NCI-H510A (cell line): Measurements from ENCODE around the gene EFNB1.

Experiments used
- DNase-seq: peaks from one replicate; lab custom pipeline; 2025; lab: John Stamatoyannopoulos, UW

EFNB1 gene

DNA sequence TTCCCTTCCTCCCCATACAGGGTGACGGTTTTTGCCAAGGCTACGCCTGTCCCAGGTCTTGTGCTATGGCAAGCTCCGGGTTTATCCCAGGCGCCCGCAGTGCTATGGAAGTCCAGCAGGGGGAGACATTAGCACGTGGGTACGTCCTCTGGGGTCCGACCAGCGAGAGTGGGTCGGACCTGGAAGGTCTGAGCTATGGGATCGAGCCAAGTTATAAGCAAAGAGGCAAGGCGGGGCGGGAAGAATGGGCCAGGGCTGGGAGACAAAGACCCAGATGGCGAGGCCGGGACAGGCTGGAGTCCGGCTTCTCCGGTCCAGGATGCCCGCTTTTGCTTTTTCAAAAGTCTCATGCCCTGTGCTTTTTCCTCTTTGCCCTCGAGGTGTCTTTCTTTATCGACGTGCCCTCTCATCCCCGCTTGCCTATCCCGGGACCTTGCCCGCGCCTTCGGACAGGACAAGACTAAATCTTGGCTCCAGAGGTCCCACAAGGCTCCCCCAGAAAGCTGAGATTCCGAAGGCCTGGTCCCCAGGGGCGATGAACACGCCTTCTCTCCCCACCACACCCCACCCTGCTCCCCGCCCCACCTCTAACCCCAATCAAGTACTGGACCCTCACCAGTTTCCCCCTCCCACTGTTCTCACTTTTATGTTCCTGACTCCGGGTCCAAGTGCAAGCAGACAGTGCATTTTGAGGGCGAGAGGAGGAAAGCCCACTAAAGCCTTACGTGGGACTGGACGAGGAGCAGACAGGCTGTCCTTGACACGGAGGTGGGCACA lies 785 bp upstream of the EFNB1 start:
- peak; percentile 34 for DNase-seq

DNA sequence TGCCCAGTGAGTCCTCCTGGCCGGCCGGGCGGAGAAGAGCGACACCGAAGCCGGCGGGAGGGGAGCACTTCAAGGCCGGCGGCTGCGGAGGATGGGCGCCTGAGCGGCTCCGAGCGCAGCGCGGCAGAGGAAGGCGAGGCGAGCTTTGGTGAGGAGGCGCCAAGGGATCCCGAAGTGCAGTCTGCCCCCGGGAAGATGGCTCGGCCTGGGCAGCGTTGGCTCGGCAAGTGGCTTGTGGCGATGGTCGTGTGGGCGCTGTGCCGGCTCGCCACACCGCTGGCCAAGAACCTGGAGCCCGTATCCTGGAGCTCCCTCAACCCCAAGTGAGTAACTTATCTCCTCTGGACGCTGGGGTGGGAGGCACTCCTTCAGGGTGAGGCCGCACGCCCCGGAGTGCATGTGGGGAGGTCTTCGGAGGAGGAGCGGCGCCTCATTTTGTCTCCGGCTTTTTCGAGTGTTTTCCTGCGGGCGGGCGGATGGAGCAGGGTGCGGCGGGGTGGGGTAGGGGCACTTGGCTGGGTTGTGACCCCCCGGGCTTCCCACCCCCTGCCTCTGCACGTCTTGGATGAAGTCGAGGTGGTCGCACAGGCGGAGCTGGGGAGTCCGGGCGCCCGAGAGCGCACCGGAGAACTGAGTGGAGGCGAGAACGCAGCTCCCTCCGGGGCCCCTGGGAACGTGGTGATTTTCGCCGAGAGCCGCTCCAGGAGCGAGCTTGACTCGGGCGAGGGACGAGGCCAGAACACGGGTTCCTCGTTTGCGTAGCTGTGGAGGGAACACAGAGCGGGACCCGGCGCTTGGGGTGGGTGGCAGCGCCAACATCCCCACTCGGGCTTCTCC lies 979 bp downstream of the EFNB1 start:
- peak; percentile 2 for DNase-seq

DNA sequence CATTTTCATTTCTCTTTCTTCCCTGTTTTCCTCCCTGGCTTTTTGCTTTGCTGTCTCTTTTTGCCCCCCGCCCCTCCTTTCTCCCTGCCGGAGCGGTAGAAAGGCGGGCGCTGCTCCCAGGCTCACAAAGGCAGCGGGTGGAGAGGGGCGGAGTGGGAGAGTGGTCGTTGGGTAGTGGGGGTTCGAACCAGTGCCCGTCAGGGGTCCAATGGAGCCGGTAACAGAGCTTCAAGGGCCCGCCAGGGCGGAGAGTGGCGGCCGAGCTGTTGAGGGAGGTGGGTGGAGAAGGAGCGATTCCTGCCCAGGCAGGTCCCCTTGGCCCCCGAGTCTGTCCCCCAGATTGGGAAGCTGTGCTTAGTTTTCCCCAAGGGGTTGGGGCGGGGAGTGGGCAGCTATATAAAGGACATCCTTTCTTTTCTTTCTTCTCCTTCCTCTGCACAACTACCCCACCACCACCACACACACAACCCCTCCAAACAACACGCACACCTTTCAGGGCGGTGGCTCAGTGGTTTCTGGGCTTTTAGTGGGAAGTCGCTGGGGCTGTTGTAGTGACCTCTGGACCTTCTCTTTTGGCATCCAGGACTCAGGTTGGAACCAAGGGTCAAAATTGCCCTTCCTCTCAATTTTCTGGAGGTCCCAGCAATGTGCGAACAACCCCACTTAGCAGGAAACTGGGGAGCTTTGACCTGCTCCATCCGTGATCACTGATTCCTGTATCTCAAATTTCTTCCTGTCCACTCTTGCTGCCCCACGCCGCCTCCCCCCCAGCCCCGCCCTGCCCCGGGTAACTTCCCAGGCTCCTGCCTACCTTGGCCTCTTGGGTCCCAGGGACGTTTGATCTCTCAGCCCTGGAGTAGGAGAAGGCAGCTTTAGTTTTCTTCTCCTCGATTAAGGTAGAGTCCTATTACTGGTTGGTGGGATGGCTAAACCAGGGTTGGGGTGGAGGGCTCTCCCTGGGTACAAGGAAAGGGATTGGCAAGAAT lies 1.9 kb downstream of the EFNB1 start:
- DNase-seq = no peak

DNA sequence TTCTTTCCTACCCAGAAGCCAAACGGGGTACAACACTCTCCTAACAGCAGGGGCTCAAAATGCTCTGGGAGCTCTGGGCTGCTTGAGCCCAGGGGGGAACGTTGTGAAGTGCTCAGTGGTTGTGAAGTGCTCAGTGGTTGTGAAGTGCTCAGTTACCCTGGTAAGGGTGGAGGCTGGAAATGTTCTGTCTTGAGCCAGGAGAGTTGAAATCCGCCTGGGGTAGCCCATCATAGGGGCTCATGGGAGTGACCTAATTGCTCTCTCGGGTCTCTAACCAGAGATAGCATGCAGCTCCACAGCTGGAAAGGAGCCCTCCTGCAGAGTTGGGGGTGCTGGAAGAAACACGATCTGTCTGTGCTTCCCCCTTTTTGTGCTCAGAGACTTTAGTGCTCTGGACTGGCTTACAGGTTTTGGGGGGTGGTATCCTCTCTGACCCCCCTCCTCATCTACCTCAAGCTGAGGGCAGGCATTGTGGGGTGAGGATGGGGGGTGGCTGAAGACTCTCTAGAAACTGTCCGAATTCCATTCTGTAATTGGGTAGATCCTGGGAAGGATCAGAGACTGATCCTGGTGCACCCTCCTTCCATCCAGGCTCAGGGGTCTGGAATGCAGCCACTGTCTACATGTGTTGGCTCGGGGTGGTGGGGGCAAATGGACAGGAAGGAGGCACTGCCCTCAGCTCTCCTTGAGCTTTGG lies 2.7 kb downstream of the EFNB1 start:
- no peak for DNase-seq

DNA sequence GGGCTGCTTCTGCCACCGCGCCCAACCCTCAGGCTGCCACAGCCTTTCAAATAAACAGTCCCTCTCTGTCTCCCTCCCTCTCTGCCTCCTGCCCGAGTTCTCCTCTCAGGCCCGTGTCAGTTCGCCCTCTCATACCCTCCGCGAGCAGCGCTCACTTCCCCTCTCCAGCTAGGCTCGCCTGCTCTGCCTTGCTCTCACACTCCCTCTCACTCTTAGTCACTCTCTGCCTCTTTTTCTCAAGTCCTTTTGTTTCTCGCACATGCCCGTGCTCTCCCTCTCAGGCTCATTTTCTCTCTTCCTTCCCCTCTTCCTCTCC lies 3.2 kb downstream of the EFNB1 start:
- no peak for DNase-seq

DNA sequence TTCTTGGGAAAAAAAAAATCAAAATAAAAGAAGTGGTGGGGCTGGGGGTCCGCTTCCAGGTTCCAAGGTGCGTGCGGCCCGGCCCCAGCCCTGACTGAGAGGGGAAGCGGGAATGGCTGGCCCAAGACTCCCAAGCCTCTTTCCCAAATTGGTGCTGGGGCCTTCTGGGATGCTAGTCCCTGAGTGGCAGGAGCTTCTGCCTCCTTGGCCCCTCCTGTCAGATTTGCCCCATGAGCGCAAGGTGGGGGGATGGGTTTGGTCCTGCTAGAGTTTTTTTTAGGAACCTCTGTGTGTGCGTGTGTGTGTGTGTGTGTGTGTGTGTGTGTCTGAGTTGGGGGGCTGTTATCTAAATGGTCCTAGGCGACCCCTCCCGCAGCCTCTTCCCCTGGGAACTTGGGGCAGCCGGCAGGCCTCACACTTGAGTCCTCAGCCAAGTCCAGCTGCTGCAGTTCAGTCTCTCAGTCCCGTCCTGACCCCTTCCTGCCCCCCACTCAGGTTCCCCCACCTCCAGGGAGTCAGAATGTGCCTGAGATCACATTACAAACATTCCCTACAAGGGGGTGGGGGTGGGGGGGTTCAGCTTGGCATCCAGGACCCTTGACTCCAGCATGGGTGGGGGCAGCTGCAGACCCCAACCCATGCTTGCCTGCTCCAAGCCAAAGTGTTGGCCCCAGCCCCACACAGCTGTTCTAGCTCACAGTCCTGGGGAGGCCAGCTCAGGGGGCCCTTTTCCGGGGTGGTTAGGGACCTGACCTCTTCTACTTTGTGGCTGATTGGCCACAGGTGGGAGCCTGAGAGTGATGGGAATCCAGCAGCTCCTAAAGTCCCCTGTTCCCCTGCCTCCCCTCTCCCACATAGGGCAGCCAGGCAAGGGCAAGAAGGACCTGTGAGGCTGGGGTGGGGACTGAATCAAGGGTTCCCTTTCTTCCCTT lies 4.0 kb downstream of the EFNB1 start:
- DNase-seq = no peak

DNA sequence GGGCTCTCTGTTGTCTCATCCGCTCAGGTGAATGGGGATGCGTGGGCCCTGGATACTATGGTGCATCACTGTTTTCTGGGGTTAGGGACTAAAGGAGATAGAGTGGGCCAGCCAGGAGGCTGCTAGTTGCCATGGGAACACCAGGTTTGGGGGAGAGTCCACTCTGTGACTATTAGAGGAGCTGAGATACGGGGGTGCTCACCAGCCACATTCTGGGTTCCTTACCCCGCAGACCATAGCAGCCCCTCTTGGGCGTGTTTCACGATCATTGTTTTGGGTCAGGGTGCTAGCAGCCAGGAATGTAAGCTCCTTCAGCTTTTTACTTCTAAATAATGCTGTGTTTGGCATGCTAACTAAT lies 4.6 kb downstream of the EFNB1 start:
- no peak for DNase-seq

DNA sequence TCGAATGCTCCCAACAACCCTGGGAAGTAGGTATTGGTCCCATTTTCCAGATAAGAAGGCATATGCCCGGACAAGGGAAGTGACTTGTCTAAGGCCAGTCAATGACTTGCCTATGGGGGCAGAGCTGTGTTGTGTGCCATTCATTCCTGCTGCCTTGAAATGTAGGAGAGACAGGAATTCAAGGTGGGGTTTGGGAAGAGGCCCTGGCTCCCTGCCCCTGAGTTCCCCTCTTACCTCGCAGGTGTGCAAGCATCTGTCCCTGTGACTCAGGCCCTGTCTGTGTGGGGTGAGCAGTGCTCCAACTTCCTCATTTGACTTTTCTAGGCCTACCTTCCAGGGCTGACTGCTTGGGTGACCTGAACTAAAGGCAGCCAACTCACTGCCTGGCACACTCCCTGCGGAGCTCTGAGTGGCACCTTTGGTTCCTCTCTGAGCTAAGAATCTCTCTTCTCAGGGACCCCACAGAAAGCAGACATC lies 5.1 kb downstream of the EFNB1 start:
- no peak for DNase-seq

DNA sequence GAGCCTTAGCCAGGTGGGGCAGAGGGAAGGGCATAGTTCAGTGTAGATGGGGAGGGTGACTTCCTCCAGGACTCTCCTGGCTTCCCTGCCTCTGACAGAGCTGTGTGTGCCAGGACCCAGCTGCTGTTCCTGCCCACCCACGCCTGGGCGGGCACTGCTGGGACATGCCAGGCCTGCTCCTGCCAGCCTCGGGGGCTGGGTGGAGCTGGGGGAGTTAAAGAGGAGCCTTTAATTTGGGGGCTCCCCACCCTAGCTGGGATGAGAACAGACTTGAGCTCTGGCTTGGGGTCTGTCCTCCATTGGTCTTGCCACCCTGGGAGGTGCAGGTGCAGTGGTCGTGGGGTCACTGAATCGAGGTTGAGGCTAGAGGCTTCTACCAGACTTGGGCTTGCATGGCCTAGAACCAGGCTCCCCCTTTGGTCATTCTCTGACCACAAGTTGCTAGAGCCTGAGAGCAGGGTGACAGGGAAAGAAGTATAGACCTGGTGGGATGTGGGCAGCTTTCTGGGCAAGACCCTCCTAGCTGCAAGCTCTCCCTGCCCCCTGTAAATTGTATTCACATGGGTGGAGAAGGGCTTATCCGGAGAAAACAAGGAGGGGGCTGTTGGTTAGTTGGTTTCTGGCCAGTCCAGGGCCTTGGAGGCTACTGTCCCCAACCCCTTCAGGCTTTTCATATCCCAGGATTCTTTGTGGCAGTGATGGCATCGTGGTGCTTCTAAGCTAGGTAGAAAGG lies 5.7 kb downstream of the EFNB1 start:
- no peak for DNase-seq

DNA sequence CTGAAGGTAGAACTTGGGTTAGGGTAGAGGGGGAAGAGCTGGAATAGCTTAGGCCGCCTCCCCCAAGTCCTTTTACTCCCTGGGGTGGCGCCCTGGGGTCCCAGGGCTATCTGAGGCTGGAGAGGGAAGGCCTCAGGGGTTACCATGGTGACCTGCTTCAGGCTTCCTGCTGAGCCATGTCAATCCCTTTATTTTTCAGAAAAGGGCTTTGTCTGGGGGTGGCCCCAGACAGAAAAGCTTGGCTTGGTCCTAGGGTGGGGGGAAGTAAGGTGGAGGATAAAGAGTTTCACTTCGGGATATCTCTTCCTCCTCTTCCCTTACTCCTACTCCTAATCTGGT lies 6.3 kb downstream of the EFNB1 start:
- no peak for DNase-seq

DNA sequence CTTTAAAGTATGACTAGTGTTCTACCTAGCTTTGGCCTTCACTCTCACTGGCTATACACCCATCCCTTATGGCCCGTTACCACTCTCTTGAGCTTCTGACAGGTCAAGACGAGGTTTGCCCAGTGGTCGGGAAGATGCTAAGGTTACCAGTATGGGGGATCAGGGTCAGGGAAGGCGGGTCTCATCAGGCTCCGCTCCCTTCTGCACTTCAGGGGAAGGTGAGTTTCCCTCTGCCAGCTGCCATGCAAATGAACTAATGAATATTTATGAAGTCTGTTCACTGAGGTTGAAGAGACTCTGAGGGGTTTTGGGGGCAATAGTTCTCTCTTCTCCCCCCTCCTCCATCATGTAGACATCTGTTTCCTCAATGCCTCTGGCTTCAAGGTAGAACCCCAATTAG lies 6.6 kb downstream of the EFNB1 start:
- DNase-seq = no peak

DNA sequence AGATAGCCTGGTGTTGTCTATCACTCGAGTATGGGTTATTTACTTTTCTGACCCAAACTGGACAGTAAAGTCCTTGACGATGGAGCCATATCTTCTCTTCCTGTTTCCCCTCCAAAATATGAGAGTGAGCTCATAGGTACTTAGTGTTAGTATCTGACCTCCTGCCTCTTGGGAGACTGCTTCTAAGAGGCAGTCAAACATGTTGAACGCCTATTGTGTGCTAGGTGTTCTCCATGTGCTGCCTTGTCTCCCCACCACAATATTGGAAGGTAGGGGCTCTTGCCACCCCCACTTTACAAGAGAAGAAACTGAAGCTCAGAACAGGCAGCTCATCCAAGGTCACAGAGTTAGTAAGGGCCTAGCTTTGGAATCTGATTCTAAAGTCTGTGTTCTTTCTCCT lies 8.3 kb downstream of the EFNB1 start:
- DNase-seq = no peak

DNA sequence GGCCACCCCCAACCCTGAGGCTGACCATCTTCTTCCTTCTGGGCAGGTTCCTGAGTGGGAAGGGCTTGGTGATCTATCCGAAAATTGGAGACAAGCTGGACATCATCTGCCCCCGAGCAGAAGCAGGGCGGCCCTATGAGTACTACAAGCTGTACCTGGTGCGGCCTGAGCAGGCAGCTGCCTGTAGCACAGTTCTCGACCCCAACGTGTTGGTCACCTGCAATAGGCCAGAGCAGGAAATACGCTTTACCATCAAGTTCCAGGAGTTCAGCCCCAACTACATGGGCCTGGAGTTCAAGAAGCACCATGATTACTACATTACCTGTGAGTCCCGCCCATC lies 9.7 kb downstream of the EFNB1 start:
- no peak for DNase-seq

DNA sequence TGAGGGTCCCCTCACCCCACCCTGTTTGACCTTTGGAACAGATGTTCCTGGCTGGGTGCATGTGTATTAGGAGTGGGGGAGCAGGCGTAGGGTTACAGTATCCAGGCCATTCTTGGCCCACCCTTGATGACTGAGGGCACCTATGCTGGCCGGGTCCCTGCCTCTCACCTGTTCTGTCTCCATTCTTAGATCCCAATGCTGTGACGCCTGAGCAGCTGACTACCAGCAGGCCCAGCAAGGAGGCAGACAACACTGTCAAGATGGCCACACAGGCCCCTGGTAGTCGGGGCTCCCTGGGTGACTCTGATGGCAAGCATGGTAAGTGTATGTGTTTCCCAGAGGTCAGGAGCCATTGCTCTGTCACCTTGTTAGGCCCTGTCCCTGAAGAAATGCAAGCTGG lies 10.9 kb downstream of the EFNB1 start:
- DNase-seq = no peak

DNA sequence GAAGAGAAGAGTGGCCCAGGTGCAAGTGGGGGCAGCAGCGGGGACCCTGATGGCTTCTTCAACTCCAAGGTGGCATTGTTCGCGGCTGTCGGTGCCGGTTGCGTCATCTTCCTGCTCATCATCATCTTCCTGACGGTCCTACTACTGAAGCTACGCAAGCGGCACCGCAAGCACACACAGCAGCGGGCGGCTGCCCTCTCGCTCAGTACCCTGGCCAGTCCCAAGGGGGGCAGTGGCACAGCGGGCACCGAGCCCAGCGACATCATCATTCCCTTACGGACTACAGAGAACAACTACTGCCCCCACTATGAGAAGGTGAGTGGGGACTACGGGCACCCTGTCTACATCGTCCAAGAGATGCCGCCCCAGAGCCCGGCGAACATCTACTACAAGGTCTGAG lies 11.4 kb downstream of the EFNB1 start:
- no peak for DNase-seq

DNA sequence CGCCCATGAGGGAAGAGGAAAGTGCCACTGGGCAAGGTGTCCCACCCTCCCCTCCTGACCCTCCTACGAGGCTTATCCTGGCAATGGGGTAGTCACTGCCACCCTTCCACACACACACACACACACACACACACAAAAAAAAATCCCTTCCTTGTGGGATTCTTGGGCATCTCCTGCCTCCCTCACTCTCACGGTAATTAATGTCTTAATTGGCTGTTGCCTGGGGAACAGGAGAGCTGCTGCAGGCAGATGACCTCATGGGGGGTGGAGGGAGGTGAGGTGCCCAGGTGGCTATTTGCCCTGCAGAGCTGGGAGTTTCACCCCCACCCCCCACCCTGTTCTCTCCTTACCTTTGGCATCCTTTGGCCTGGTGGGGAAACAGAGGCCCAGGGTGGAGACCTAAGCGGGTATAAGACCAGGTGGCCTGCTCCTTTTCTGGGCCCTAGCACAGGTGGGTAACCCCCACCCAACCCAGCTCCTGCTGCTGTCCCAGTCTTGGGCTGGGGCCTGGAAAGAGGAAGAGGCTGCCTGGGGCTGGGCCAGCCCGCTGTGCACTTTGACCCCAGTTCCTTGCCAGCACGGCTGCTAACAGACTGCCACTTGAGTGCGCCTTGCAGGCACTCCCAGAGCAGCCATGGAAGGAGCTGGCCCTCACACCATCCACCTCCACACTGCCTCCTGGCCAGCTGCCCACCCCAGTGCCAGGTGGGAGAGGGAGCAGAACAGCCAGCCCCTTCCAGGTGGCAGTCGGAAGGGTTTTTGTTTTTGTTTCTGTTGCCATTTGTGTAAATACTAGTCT lies 12.6 kb downstream of the EFNB1 start:
- DNase-seq = no peak

DNA sequence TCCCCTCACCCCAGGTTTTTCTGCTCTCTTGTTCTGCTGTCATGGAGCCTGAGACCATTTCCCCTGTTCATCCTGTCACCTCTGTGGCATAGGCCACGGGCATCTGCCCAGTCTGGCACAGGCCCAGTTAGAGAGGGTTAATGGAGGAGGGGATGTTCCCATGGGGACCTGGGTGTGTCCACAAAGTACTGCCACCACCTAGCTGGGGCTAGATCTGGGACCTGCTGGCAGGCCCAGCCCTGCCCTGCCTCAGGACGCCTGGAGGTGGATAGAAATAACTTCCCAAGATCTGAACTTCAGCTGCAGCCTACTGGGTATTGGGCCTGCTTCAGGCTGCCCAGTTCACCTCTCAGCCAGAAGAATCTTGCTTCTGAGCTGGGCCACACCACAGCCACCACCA lies 13.5 kb downstream of the EFNB1 start:
- DNase-seq = no peak

DNA sequence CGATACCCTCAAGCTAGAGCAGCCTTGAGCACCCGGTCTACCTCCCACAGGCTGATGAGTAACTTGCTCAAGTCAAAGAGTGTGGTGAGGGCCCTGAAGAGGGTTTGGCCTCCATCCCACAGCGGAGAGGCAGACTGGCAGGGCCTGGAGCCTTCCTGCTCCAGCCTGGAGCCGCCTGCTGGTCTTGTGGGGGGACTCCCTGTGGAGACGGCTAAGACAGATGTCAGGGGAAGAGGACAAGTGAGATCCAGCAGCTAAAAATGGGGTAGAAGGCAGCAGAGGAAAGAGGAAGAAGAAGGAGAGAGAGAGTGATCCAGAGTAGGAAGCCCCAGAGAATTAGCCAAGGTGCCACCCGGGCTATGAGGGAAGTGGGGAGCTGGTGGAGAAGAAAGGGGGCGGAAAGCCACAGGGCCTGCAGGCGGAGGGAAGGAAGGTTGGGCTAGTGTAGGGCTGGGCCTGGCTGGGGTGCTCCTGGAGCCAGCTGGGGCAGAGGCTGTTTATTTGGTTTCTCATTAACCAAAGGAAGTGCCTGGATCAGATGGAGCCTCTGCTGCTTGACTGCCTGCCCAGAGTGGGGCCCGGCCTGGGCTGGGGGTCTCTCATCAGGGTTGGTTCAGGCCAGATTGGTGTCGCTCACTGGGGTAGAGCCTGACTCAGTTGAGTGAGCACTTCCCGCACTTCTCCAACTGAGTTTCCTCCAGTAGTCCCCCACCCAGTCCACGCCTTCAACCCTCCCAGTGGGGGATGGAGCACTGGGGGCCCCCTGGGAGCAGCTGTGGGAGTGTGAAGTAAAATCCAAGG lies 14.2 kb downstream of the EFNB1 start:
- no peak for DNase-seq

DNA sequence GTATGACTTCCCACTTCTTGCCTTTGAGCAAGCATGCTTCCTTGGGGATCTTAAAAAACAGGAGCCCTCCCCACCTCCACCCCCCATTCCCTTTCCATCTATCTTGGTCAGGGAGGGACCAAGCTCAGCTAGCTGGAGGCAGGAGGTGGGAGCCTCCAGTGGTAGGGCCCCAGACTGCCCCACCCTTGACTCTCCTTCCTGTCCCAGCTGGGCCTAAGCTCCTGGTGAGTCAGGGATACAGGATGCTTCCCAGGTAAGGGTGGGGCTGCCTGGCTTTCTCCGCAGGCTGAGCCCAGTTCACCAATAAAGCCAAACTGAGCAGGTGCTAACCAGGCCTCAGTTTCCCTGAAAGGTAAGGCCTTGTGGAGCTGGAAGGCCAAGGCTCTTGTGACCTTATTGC lies 15.2 kb downstream of the EFNB1 start:
- DNase-seq = no peak
